SK-N-SH (cell line): ENCODE data around the gene ASIC1. TPM values are rescaled to one million over a fixed set of nuclear protein-coding genes. Genes with fewer than 3 reads are reported as not detected.
A peak's percentile ranks its signal among the peaks of the same experiment; 100 is the strongest.

ENCODE experiments used
- CTCF ChIA-PET: fragments of 300-600, 350-600 bp; formaldehyde crosslinking; extraction: SDS; loops from one replicate; lab custom pipeline; 2021; lab: Yijun Ruan, JAX
- POLR2A ChIA-PET: fragments of 350-600 bp; sonication (Branson Sonifier 250); formaldehyde crosslinking; extraction: SDS; loops from one replicate; lab custom pipeline; 2020; ENCODE audit warnings: antibody characterized with exemption, inconsistent platforms; lab: Yijun Ruan, JAX
- DNase-seq: peaks from one replicate; pipeline ENCODE4 v3.0.0; 2012
- H2AFZ ChIP-seq: fragments of 200-600 bp; sonication (generic); 2 replicates; pipeline ENCODE4 v1.8.1; 2016; ENCODE audit warnings: antibody characterized with exemption, mild to moderate bottlenecking, low read depth
- H3F3A ChIP-seq: fragments of 200-600 bp; sonication (generic); replicated peaks from 2 replicates; pipeline ENCODE3; 2016; ENCODE audit warnings: antibody characterized with exemption, mild to moderate bottlenecking; ENCODE audit not compliant: insufficient read depth
- H3K27ac ChIP-seq, 2 experiments: fragments of 200-500 bp in 1 of 2; fragments of 200-600 bp in 1 of 2; sonication (Bioruptor generic) in 1 of 2; sonication (generic), shearing (Covaris generic) in 1 of 2; 2 replicates each; pipeline versions ENCODE4 v1.5.1 to v1.6.1; 2014 to 2016; ENCODE audit warnings: low read depth in 2 of 2, inconsistent platforms in 1 of 2, low read length in 1 of 2, mild to moderate bottlenecking in 1 of 2, mixed read lengths in 1 of 2
- H3K27me3 ChIP-seq: fragments of 200-600 bp; sonication (generic), shearing (Covaris generic); 2 replicates; pipeline ENCODE4 v1.6.1; 2016; ENCODE audit warnings: mixed run types; ENCODE audit not compliant: insufficient read depth
- H3K36me3 ChIP-seq, 2 experiments: fragments of 200-500 bp in 1 of 2; fragments of 200-600 bp in 1 of 2; sonication (Bioruptor generic) in 1 of 2; sonication (generic) in 1 of 2; replicated peaks in 1 of 2; 2 replicates each; pipeline versions ENCODE3 to v1.5.1; 2014 to 2016; ENCODE audit warnings: low read length in 1 of 2, mild to moderate bottlenecking in 1 of 2; ENCODE audit not compliant: insufficient read depth in 2 of 2, control insufficient read depth in 1 of 2
- H3K4me1 ChIP-seq, 2 experiments: fragments of 200-500 bp in 1 of 2; fragments of 200-600 bp in 1 of 2; sonication (Bioruptor generic) in 1 of 2; sonication (generic), shearing (Covaris generic) in 1 of 2; 2 replicates each; pipeline versions ENCODE4 v1.5.1 to v1.6.1; 2014 to 2016; ENCODE audit warnings: low read depth in 1 of 2, low read length in 1 of 2, mixed run types in 1 of 2; ENCODE audit not compliant: insufficient read depth in 2 of 2, control insufficient read depth in 1 of 2
- H3K4me2 ChIP-seq: fragments of 200-600 bp; sonication (generic), shearing (Covaris generic); 2 replicates; pipeline ENCODE4 v1.6.1; 2017; ENCODE audit warnings: mixed run types
- H3K4me3 ChIP-seq, 2 experiments: fragments of 200-500 bp in 1 of 2; fragments of 200-600 bp in 1 of 2; sonication (Bioruptor generic) in 1 of 2; sonication (generic), shearing (Covaris generic) in 1 of 2; 2 replicates each; pipeline versions ENCODE4 v1.5.1 to v1.8.1; 2014 to 2016; ENCODE audit warnings: low read depth in 2 of 2, inconsistent platforms in 1 of 2, low read length in 1 of 2, mild to moderate bottlenecking in 1 of 2, mixed read lengths in 1 of 2, moderate library complexity in 1 of 2
- H3K79me2 ChIP-seq: fragments of 200-600 bp; sonication (generic); 2 replicates; pipeline ENCODE4 v1.8.1; 2017; ENCODE audit warnings: mild to moderate bottlenecking; ENCODE audit not compliant: insufficient read depth
- H3K9ac ChIP-seq: fragments of 200-600 bp; sonication (generic); 2 replicates; pipeline ENCODE4 v1.6.1; 2017; ENCODE audit warnings: mixed run types
- H3K9me2 ChIP-seq: fragments of 200-600 bp; sonication (generic); 2 replicates; pipeline ENCODE4 v1.6.1; 2017; ENCODE audit warnings: mixed run types
- H3K9me3 ChIP-seq: fragments of 200-600 bp; sonication (generic); 2 replicates; pipeline ENCODE4 v1.6.1; 2017; ENCODE audit warnings: mixed run types, mild to moderate bottlenecking, moderate library complexity
- H4K20me1 ChIP-seq: fragments of 200-600 bp; sonication (generic); 2 replicates; pipeline ENCODE4 v1.6.1; 2017; ENCODE audit warnings: mild to moderate bottlenecking, mixed run types; ENCODE audit not compliant: insufficient read depth
- CHD2 ChIP-seq: fragments of 150-350 bp; IDR thresholded peaks from 2 replicates; pipeline ENCODE4 v1.6.1; 2018; ENCODE audit warnings: low read length; ENCODE audit not compliant: partially characterized antibody
- FOXJ3 ChIP-seq: sonication (generic); formaldehyde crosslinking; IDR thresholded peaks from 2 replicates; pipeline ENCODE4 v1.5.1; 2020; ENCODE audit warnings: mild to moderate bottlenecking, missing genetic modification reagents
- FOXM1 ChIP-seq: IDR thresholded peaks from 2 replicates; pipeline ENCODE4 v1.4.0; 2012; ENCODE audit warnings: low read depth, mild to moderate bottlenecking
- GABPA ChIP-seq: IDR thresholded peaks from 2 replicates; pipeline ENCODE4 v1.4.0; 2012; ENCODE audit warnings: low read depth, mild to moderate bottlenecking
- MXI1 ChIP-seq: IDR thresholded peaks from 2 replicates; pipeline ENCODE4 v1.6.1; 2012; ENCODE audit warnings: mild to moderate bottlenecking, low read depth, low read length, improper control_type of control experiment
- NRF1 ChIP-seq: IDR thresholded peaks from 2 replicates; pipeline ENCODE4 v1.6.1; 2012; ENCODE audit warnings: low read depth, mild to moderate bottlenecking, low read length
- RAD21 ChIP-seq: IDR thresholded peaks from 2 replicates; pipeline ENCODE4 v1.6.1; 2012; ENCODE audit warnings: mild to moderate bottlenecking, low read length
- SMC3 ChIP-seq: IDR thresholded peaks from 2 replicates; pipeline ENCODE4 v1.6.1; 2012; ENCODE audit warnings: low read depth, low read length, improper control_type of control experiment
- TAF1 ChIP-seq: IDR thresholded peaks from 2 replicates; pipeline ENCODE4 v1.6.1; 2012; ENCODE audit warnings: low read depth, mild to moderate bottlenecking, low read length, moderate library complexity, borderline replicate concordance
- TCF12 ChIP-seq: IDR thresholded peaks from 2 replicates; pipeline ENCODE4 v1.4.0; 2012
- TEAD4 ChIP-seq: IDR thresholded peaks from 2 replicates; pipeline ENCODE4 v1.4.0; 2012; ENCODE audit warnings: mild to moderate bottlenecking, borderline replicate concordance; ENCODE audit not compliant: insufficient read depth
- WGBS: methylation state at CpG from one replicate; pipeline ENCODE4 v1.1.6; 2017; ENCODE audit warnings: low lambda C conversion rate; 5-methylcytosine and 5-hydroxymethylcytosine counted together
- polyA plus RNA-seq, 3 experiments: library from polyadenylated mRNA; depleted of rRNA; stranded (reverse); fragments of >200 nt; gene quantifications; 2 replicates each; pipeline ENCODE4 v1.2.3, GENCODE V29; 2012
- TF ChIP-seq, protein P1 (sequence below): IDR thresholded peaks from 2 replicates; pipeline ENCODE4 v1.4.0; 2012; ENCODE audit warnings: low read depth, borderline replicate concordance
- TF ChIP-seq, protein P2 (sequence below): IDR thresholded peaks from 2 replicates; pipeline ENCODE4 v1.4.0; 2012; ENCODE audit warnings: low read depth
- TF ChIP-seq, protein P3 (sequence below): IDR thresholded peaks from 2 replicates; pipeline ENCODE4 v1.4.0; 2012; ENCODE audit warnings: low read depth, borderline replicate concordance
- TF ChIP-seq, protein P4 (sequence below): fragments of 150-350 bp; IDR thresholded peaks from 2 replicates; pipeline ENCODE4 v1.6.1; 2017; ENCODE audit warnings: antibody characterized with exemption, low read length, low read depth, borderline replicate concordance

The ASIC1 gene
- polyA plus RNA-seq (2012; rRNA removed) = 24.3 and 28.4 TPM in 2 replicates
- polyA plus RNA-seq (2012; cell fraction: cytosol; rRNA removed) = 13.0 and 18.6 TPM in 2 replicates
- 49.9 and 58.9 TPM in 2 replicates for polyA plus RNA-seq (2012; cell fraction: nucleus; rRNA removed)

DNA sequence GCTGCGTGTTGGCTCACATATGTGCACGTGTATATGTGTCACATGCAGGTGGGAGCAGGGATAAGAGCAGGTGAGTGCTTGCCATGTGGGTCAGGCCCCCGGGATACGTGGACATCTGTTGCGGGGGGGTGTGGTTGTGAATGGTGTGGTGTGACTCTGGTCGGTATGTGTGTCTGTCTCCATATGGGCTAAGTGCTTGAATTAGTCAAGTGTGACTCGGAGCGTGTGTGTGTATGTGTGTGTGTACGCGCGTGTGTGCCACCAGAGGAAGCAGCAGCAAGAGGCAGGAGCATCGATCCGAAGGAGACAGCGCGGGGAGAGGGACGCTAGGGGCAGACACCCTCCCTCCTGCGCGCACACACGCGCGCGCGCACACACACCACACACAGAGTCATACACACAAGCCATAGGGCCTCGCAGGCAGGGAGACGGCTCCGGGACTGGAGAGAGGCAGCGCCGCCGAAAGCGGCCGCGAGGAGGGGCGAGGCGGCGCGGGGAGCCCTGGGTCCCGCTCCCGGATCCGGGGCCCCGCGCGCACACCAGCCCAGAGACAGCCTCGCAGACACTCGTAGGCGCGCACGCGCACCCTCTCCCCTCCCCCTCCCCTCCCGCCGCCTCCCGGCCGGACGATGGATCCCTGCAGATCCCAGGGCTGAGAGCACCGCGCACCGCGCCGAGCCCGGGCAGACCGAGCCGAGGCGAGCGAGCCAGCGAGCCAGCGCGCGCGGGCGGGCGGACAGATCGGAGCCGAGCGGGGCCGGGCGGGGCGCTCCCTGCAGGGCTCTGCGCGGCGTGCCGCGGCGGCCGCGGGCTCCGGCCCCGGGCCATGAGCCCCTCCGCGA lies at the start of gene ASIC1:
Gene ASIC1, plus strand, starts transcription at position 597 of the 842 bp plus-strand sequence. CDS start 1,171 bp downstream, outside the sequence.
- Histone ChIP-seq H3K9ac (peak within 1 kb of the TSS; percentile 63; the same call in 1 of the 2 replicates), H3K36me3 (peaks cover 0 to 7% of the 10 kb centered on the region in 2 experiments), H3K4me1 (peaks cover 7 to 32% of the 10 kb centered on the region in 2 experiments; a peak in 2 of 4 replicates), H3K4me2 (peak within 1 kb of the TSS; percentile 77), H3F3A (peaks cover 7% of the 10 kb centered on the region), H3K27me3 (peaks cover 5% of the 10 kb centered on the region), H3K9me3 (no peaks in the 10 kb centered on the region), H3K9me2 (no peaks in the 10 kb centered on the region), H3K79me2 (no peaks in the 10 kb centered on the region), H3K4me3 (peak within 1 kb of the TSS; percentile 64 to 71), H2AFZ (peak within 1 kb of the TSS; percentile 84), H4K20me1 (no peaks in the 10 kb centered on the region), H3K27ac (peak within 1 kb of the TSS in 1 of 2 experiments; percentile 50; a peak in 1 of 4 replicates)
- 3% methylated on average over 43 of the region's 88 CpGs for WGBS
- peak; percentile 95 for DNase-seq
- POLR2A ChIA-PET = interaction anchor here (0.7 to 1.2 kb wide), 3 partner anchors 73 to 89 kb away, joined by 3 to 4 read pairs (median 3); no protein-coding TSS in a partner anchor
- peak; percentile 61; the same call in 1 of the 2 replicates for TF ChIP-seq MXI1
- peak; percentile 62 for TF ChIP-seq NRF1
- TF ChIP-seq, protein P1, sequence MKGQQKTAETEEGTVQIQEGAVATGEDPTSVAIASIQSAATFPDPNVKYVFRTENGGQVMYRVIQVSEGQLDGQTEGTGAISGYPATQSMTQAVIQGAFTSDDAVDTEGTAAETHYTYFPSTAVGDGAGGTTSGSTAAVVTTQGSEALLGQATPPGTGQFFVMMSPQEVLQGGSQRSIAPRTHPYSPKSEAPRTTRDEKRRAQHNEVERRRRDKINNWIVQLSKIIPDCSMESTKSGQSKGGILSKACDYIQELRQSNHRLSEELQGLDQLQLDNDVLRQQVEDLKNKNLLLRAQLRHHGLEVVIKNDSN = no peak
- TF ChIP-seq, protein P2, sequence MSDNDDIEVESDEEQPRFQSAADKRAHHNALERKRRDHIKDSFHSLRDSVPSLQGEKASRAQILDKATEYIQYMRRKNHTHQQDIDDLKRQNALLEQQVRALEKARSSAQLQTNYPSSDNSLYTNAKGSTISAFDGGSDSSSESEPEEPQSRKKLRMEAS = 0 out of 2 replicates have a peak, but pooled peaks have one; percentile 35
- TF ChIP-seq CHD2 = peak; percentile 34
- TF ChIP-seq, all 33 proteins: peak for 4
- CTCF ChIA-PET = interaction anchor here (1.2 to 37.6 kb wide), 20 partner anchors 12 to 254 kb away, joined by 3 to 1401 read pairs (median 16); partner anchors contain the start of genes AQP5, AQP6 and RACGAP1

DNA sequence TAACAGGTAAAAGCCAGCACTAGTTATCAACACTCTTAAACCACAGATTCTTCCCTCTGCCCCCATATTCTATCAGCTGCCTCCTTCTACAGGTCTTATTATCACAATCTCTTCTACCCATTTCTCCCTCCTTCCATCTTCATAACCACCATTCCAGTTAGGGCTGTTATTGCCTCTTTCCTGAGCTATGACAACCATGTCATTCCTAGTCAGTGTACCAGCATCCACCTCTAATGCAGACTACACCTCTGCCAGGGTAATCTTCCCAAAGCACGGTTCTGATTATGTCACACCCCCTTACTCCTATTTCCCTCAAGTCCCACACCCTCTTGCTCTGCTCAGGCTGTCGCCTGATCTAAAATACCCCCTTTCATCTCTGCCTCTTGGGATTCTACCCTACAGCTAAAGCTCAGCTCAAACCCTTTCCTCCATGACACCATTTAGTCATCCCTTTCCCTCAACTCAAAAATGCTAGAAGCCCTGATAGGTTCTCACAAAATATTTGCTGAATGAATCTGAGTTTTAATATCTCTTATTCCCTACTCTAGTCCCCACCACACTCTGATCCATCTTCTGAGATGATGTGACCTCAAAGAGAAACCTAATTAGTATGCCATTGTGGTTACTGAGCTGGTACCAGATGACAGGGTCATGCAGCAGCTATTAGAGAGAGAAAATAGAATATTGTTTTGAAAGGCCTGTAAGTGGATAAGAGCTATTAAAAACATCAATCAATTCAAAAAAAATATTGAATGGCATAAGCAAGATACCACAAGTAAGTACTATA lies 43.8 kb upstream of the ASIC1 start:
- DNase-seq = no peak
- H3K9me2 ChIP-seq = no peaks in the 10 kb centered on the region
- WGBS = 96% methylated on average over 2 of the region's 2 CpGs
- TF ChIP-seq, protein P1 = no peak
- TF ChIP-seq, protein P3, sequence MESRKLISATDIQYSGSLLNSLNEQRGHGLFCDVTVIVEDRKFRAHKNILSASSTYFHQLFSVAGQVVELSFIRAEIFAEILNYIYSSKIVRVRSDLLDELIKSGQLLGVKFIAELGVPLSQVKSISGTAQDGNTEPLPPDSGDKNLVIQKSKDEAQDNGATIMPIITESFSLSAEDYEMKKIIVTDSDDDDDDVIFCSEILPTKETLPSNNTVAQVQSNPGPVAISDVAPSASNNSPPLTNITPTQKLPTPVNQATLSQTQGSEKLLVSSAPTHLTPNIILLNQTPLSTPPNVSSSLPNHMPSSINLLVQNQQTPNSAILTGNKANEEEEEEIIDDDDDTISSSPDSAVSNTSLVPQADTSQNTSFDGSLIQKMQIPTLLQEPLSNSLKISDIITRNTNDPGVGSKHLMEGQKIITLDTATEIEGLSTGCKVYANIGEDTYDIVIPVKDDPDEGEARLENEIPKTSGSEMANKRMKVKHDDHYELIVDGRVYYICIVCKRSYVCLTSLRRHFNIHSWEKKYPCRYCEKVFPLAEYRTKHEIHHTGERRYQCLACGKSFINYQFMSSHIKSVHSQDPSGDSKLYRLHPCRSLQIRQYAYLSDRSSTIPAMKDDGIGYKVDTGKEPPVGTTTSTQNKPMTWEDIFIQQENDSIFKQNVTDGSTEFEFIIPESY = no peak
- no peak for TF ChIP-seq TCF12
- TF ChIP-seq TAF1 = no peak
- TF ChIP-seq FOXM1 = no peak
- TF ChIP-seq RAD21 = no peak
- TF ChIP-seq CHD2 = no peak
- TF ChIP-seq, protein P4, sequence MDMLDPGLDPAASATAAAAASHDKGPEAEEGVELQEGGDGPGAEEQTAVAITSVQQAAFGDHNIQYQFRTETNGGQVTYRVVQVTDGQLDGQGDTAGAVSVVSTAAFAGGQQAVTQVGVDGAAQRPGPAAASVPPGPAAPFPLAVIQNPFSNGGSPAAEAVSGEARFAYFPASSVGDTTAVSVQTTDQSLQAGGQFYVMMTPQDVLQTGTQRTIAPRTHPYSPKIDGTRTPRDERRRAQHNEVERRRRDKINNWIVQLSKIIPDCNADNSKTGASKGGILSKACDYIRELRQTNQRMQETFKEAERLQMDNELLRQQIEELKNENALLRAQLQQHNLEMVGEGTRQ = no peak
- TF ChIP-seq FOXJ3 (CRISPR knock-in tag) = no peak
- no peak for TF ChIP-seq TEAD4
- TF ChIP-seq SMC3 = no peak
- TF ChIP-seq GABPA = no peak

More for the DNA sequence above, 43.8 kb upstream of the ASIC1 start:
- Histone ChIP-seq H3K4me1 (peaks cover 3 to 5% of the 10 kb centered on the region in 2 experiments; a peak in 3 of 4 replicates), H3K36me3 (peaks cover 0 to 4% of the 10 kb centered on the region in 2 experiments), H3K27ac (peak overlapping the region; percentile 6 to 10; a peak in 2 of 4 replicates), H2AFZ (0 out of 2 replicates have a peak overlapping the region, but pooled peaks have one; percentile 16), H4K20me1 (peaks cover 3% of the 10 kb centered on the region; the same call in 1 of the 2 replicates), H3K4me3 (no peak overlapping the region), H3K9ac (no peak overlapping the region), H3K79me2 (peaks cover 99% of the 10 kb centered on the region), H3K27me3 (no peaks in the 10 kb centered on the region), H3K4me2 (no peak overlapping the region), H3F3A (peaks cover 4% of the 10 kb centered on the region), H3K9me3 (no peaks in the 10 kb centered on the region)
- ChIA-PET POLR2A (interaction anchor here (0.7 kb wide), 1 partner anchor 185 kb away, joined by 3 read pairs; the partner anchor contains the start of gene NCKAP5L), CTCF (interaction anchor here (0.7 to 2.4 kb wide), 8 partner anchors 10 to 57 kb away, joined by 3 to 9 read pairs (median 4); no protein-coding TSS in a partner anchor)
